Measurements from ENCODE around the gene ASPSCR1. TPM values are rescaled to one million over a fixed set of nuclear protein-coding genes. Genes with fewer than 3 reads are reported as not detected.

ASPSCR1 gene
- total and polyA plus RNA-seq, 2 of the 13 experiments (the other 11 are each of a cell fraction or from before 2014, with no cell fraction given) = 274 to 314 TPM

DNA sequence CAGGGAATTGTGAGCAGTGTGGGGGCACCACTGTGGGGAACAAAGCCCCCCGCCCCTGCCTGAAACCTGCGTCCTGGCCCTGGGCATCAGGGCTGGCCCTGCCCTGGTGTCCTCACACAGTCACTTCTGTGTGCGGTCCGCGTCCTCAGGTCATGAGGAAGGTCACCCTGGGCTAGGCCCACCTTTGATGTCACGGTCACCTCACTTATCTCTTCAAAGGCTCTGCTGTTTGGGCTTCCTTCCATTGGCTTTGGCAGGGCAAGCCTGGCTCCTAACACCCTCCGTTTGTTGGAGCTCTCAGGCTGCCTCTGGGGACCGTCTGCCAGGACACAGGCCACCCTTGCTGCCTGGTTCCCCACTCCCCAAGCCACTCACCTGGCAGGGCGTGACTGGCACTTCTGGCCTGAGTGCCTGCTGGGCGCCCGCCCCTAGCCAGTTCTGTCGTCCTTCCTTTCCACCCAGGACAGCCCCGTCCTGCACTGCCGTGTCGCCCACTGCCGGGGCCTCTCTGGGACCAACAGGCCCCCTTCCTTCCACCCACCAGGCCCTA is 36.4 kb downstream of the ASPSCR1 start (continued):
- TF ChIP-seq SP1 (IDR thresholded peaks at IDR 0.05) (no peak), SP1 (CRISPR knock-in tag; IDR thresholded peaks at IDR 0.05) (0 out of 2 replicates have a peak, but pooled peaks have one; percentile 13), ZNF543 (CRISPR knock-in tag; IDR thresholded peaks at IDR 0.05) (no peak), GMEB2 (CRISPR knock-in tag; IDR thresholded peaks at IDR 0.05; ENCODE audit: low read depth) (no peak), ZFAT (CRISPR knock-in tag; conservative IDR thresholded peaks at IDR 0.05) (no peak), AHR (CRISPR knock-in tag; IDR thresholded peaks at IDR 0.05) (0 out of 2 replicates have a peak, but pooled peaks have one; percentile 16), HES4 (CRISPR knock-in tag; IDR thresholded peaks at IDR 0.05; ENCODE audit: borderline replicate concordance) (no peak), CREB3 (CRISPR knock-in tag; IDR thresholded peaks at IDR 0.05) (no peak), ZNF496 (CRISPR knock-in tag; IDR thresholded peaks at IDR 0.05; ENCODE audit: insufficient replicate concordance) (no peak), SIX1 (CRISPR knock-in tag; IDR thresholded peaks at IDR 0.05; ENCODE audit: borderline replicate concordance) (no peak), ZNF749 (CRISPR knock-in tag; IDR thresholded peaks at IDR 0.05; ENCODE audit: borderline replicate concordance) (0 out of 2 replicates have a peak, but pooled peaks have one; percentile 39), ZFP82 (CRISPR knock-in tag; IDR thresholded peaks at IDR 0.05; ENCODE audit: borderline replicate concordance) (no peak), PCBP1 (IDR thresholded peaks at IDR 0.05; ENCODE audit: borderline replicate concordance, low read depth, low read length) (no peak), ZNF879 (CRISPR knock-in tag; IDR thresholded peaks at IDR 0.05) (no peak), TMF1 (CRISPR knock-in tag; IDR thresholded peaks at IDR 0.05; ENCODE audit: low read depth) (no peak), CREM (IDR thresholded peaks at IDR 0.05) (peak; percentile 49; the same call in 1 of the 2 replicates), CREM (CRISPR knock-in tag; IDR thresholded peaks at IDR 0.05) (no peak), ZNF331 (CRISPR knock-in tag; IDR thresholded peaks at IDR 0.05) (0 out of 2 replicates have a peak, but pooled peaks have one; percentile 56), IRF1 (CRISPR knock-in tag; IDR thresholded peaks at IDR 0.05; ENCODE audit: low read depth) (no peak), ZNF770 (CRISPR knock-in tag; IDR thresholded peaks at IDR 0.05) (no peak), KDM1A (CRISPR knock-in tag; IDR thresholded peaks at IDR 0.05) (no peak), ZNF605 (CRISPR knock-in tag; IDR thresholded peaks at IDR 0.05) (no peak), KDM2A (CRISPR knock-in tag; IDR thresholded peaks at IDR 0.05; ENCODE audit: borderline replicate concordance, low read depth) (no peak), ZNF761 (CRISPR knock-in tag; conservative IDR thresholded peaks at IDR 0.05) (no peak; the same call in 1 of the 2 replicates)
- TF ChIP-seq, protein P1, sequence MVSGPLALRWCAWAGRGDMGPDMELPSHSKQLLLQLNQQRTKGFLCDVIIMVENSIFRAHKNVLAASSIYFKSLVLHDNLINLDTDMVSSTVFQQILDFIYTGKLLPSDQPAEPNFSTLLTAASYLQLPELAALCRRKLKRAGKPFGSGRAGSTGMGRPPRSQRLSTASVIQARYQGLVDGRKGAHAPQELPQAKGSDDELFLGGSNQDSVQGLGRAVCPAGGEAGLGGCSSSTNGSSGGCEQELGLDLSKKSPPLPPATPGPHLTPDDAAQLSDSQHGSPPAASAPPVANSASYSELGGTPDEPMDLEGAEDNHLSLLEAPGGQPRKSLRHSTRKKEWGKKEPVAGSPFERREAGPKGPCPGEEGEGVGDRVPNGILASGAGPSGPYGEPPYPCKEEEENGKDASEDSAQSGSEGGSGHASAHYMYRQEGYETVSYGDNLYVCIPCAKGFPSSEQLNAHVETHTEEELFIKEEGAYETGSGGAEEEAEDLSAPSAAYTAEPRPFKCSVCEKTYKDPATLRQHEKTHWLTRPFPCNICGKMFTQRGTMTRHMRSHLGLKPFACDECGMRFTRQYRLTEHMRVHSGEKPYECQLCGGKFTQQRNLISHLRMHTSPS (CRISPR knock-in tag; IDR thresholded peaks at IDR 0.05; ENCODE audit: low read depth) = peak; percentile 83
